GM21447 (cell line): ENCODE results near the gene DAG1.

Experiments
- ATAC-seq: cut with Tn5 transposase; IDR thresholded peaks from one replicate; pipeline ENCODE4 v1.9.1; 2021; ENCODE audit not compliant: unreplicated experiment

Gene DAG1

GRCh38 chr3:49552087-49552486 lies 82.0 kb downstream of the DAG1 start:
- ATAC-seq, result no peak

DNA sequence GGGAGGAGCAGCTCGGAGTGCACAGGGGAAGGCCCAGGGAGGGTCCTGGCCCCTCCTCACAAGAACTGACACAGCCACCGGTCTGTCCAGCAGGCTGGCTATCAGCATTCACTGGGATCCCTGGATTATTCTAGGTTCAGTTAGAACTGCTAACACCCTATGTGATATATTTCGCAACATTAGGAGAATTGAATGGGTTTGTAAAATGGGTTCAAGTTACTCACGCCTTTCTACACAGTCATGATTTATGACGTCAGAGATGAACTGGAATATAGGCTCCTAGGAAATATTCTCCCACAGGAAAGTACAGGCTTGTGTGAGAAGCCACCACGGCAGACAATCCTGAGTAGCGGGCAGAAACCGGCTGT lies 83.2 kb downstream of the DAG1 start:
- no peak for ATAC-seq

GRCh38 chr3:49553692-49554632 lies 83.9 kb downstream of the DAG1 start, which contains the start of gene BSN:
Gene BSN (plus strand): TSS chr3:49554477. CDS start chr3:49554603, 126 bp downstream.
- ATAC-seq, result peak; percentile 64

GRCh38 chr3:49554633-49555265 lies 84.7 kb downstream of the DAG1 start:
- peak; percentile 34 for ATAC-seq

GRCh38 chr3:49556500-49557275 lies 86.6 kb downstream of the DAG1 start:
- no peak for ATAC-seq

DNA sequence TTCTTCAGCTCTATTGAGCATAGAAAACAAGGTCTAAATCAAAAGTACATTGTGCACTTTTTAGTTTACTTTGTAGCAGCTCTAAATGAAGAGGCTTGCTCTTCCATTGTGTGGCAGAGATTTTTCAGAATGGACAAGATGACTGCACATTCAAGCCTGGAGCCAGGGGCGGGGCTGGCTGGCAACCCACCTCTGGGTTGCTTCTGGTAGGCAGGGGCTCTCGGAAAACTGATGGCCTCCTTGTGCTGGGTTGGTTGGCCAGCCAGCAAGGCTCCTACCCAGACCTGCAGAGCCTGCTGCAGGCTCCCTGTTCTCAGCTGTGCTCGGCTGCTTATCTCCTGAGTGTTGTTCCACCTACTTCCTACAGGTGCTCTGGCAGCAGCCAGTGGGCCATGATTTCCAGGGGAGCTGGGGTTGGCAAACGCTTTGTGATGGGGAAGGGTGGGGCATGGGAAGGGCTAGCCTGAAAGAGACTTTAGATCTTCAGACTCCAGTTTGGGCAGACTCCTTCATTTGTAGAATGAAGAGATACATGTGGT lies 93.0 kb downstream of the DAG1 start:
- ATAC-seq, result no peak

- no peak for ATAC-seq
These were observed 93.7 kb downstream of the DAG1 start for GRCh38 chr3:49563766-49564165.

GRCh38 chr3:49566312-49566711 lies 96.2 kb downstream of the DAG1 start:
- ATAC-seq, result no peak

GRCh38 chr3:49567406-49567805 lies 97.3 kb downstream of the DAG1 start:
- ATAC-seq, result no peak

GRCh38 chr3:49568965-49569364 lies 98.9 kb downstream of the DAG1 start:
- no peak for ATAC-seq

DNA sequence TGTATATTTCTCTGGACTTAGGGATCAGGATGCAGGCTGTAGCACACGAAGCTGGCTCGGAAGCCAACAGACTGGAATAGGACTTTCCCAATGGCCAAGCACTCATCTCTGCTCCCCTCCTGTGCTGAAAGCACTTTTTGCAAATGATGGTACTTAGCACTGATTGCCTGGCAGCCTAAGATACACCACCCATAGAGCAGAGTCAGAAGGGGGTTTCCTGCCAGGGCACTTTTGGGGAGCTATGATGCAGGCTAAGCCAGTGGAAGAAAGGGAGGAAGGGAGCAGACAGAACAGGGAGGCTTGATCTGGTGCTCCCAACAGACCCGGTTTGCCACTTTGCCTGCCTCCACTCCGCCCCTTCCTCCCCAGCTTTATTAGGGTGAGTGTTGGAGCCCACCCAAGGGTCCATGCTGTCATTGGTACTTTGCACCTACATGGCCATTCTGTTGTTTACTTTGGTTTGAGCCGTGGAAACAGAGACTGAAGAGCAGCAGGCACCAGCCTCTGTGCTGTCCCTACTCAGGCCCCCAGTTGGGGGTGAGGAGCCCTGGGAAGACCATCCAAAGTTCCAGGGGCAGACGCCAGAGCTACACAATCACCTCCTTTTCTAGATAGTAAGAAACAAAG lies 100.1 kb downstream of the DAG1 start:
- ATAC-seq, result no peak

- ATAC-seq, result no peak
These were observed 112.1 kb downstream of the DAG1 start for GRCh38 chr3:49582177-49582576.
